ENCODE data around the gene PCBP2. TPM values are rescaled to one million over a fixed set of nuclear protein-coding genes. Genes with fewer than 3 reads are reported as not detected.

Gene PCBP2
- total RNA-seq, 1 experiment from 2014 or later, result 856 TPM

GRCh38 chr12:53485955-53486735 lies 34.2 kb downstream of the PCBP2 start:
- H3K27ac ChIP-seq (ENCODE audit: low read depth, low read length), result no peak overlapping the region
- H3K36me3 ChIP-seq (ENCODE audit: control insufficient read depth in 1 of 2, insufficient read depth in 2 of 2, low read length in 2 of 2), result peaks cover 14 to 35% of the 10 kb centered on the region in 2 experiments; a peak in 3 of 4 replicates
- POLR2A ChIA-PET, result no interaction called here
- RAD21 ChIA-PET (ENCODE audit: low non-redundant PET in 1 of 2, low total read pairs in 2 of 2, uncharacterized antibody in 2 of 2, unreplicated experiment in 2 of 2), result no interaction called here
- CTCF ChIA-PET, result no interaction called here
- DNase-seq (ENCODE audit: low read depth, low spot score) (no peak), ATAC-seq (no peak)
- H4K20me1 ChIP-seq (ENCODE audit: insufficient read depth), result no peaks in the 10 kb centered on the region; the same call in 1 of the 2 replicates
- no peak overlapping the region for H3K9ac ChIP-seq (ENCODE audit: low read length)
- H3K9me3 ChIP-seq (ENCODE audit: control insufficient read depth in 1 of 2, insufficient read depth in 1 of 2, low read depth in 1 of 2, low read length in 2 of 2), result no peaks in the 10 kb centered on the region
- no peak for TF ChIP-seq CBX3 (IDR thresholded peaks at IDR 0.05; ENCODE audit: low read depth)
- no peak for TF ChIP-seq CTCF (IDR thresholded peaks at IDR 0.05 in 2 of 3, conservative IDR thresholded peaks at IDR 0.05 in 1 of 3; ENCODE audit: borderline replicate concordance in 1 of 3, insufficient read depth in 1 of 3, low read depth in 2 of 3, low read length in 2 of 3)
- no peak for TF ChIP-seq CEBPB (IDR thresholded peaks at IDR 0.05; ENCODE audit: low read depth)
- TF ChIP-seq ZFX (IDR thresholded peaks at IDR 0.05), result no peak
- no peak; the same call in 1 of the 2 replicates for TF ChIP-seq POLR2AphosphoS5 (IDR thresholded peaks at IDR 0.05; ENCODE audit: low read depth, low read length)
- TF ChIP-seq SP1 (IDR thresholded peaks at IDR 0.05; ENCODE audit: low read depth), result no peak
- no peak for TF ChIP-seq YY1 (IDR thresholded peaks at IDR 0.05; ENCODE audit: extremely low read depth, insufficient replicate concordance, low read depth, low read length)
- TF ChIP-seq ATF3 (IDR thresholded peaks at IDR 0.05), result no peak
- no peak for TF ChIP-seq POLR2A (IDR thresholded peaks at IDR 0.05; ENCODE audit: borderline replicate concordance, extremely low read depth, insufficient read depth, insufficient read length)
- TF ChIP-seq ZNF274 (IDR thresholded peaks at IDR 0.05; ENCODE audit: low read depth, low read length), result no peak
- no peak for TF ChIP-seq EZH2phosphoT487 (IDR thresholded peaks at IDR 0.05; ENCODE audit: borderline replicate concordance)
- no peak for TF ChIP-seq RAD21 (IDR thresholded peaks at IDR 0.05; ENCODE audit: low read depth)
- TF ChIP-seq FOSL1 (IDR thresholded peaks at IDR 0.05; ENCODE audit: low read depth), result no peak
- no peak for TF ChIP-seq JUND (IDR thresholded peaks at IDR 0.05)
- no peak for TF ChIP-seq TCF7L2 (IDR thresholded peaks at IDR 0.05; ENCODE audit: borderline replicate concordance, extremely low read depth, insufficient read depth, insufficient read length)
- H3K4me2 ChIP-seq (ENCODE audit: low read length), result no peak overlapping the region
- peaks cover 0 to 9% of the 10 kb centered on the region in 2 experiments; a peak in 2 of 4 replicates for H3K4me1 ChIP-seq (ENCODE audit: control insufficient read depth in 1 of 2, insufficient read depth in 2 of 2, low read length in 2 of 2)
- no peak overlapping the region for H2AFZ ChIP-seq (ENCODE audit: low read depth, low read length, poor library complexity, severe bottlenecking)
- intact Hi-C loops (cut with micrococcal nuclease), result no loop called here
- no peak overlapping the region for H3K4me3 ChIP-seq (replicated peaks in 1 of 2; ENCODE audit: low read depth in 1 of 2, low read length in 2 of 2)
- no peaks in the 10 kb centered on the region for H3K9me2 ChIP-seq (ENCODE audit: insufficient read depth)
- peaks cover 3% of the 10 kb centered on the region; the same call in 1 of the 2 replicates for H3K79me2 ChIP-seq (ENCODE audit: insufficient read depth, low read length)
- H3K27me3 ChIP-seq (ENCODE audit: insufficient read depth, low read length), result no peaks in the 10 kb centered on the region
- BruUV-seq (replicated peaks), result no TSS peak
